ENCODE measurements around the gene ANKRD13A.

- no peak for TF ChIP-seq EP300 (IDR thresholded peaks at IDR 0.05)
- TF ChIP-seq CTCF (IDR thresholded peaks at IDR 0.05): no peak
- TF ChIP-seq POLR2A (IDR thresholded peaks at IDR 0.05): no peak
These were observed 39.7 kb upstream of the ANKRD13A start for GRCh38 chr12:109959411-109960093.

All from ovary (tissue), 3 donors.